Measurements from ENCODE around the gene FOXJ2. TPM values are rescaled to one million over a fixed set of nuclear protein-coding genes. Genes with fewer than 3 reads are reported as not detected.
A peak's percentile ranks its signal among the peaks of the same experiment; 100 is the strongest.

FOXJ2 gene
- total RNA-seq, 4 donors from 2014 or later = 17.4 to 29.0 (median 23.9) TPM

- Histone ChIP-seq H3K9me3 (no peaks in the 10 kb centered on the region), H3K27me3 (no peaks in the 10 kb centered on the region), H3K36me3 (peaks cover 0 to 5% (median 0%) of the 10 kb centered on the region in 4 donors), H3K4me3 (peak overlapping the region; percentile 92 to 98 (median 96)), H3K27ac (replicated peaks in 1 of 4) (peak overlapping the region; percentile 98 to 99 (median 99)), H3K4me1 (peaks cover 34 to 48% (median 45%) of the 10 kb centered on the region in 4 donors)
- WGBS = 25% methylated on average over 5 of the region's 5 CpGs
- intact Hi-C loops (cut with DNase I) = no loop called here
- DNase-seq (ENCODE audit: extremely low spot score) = no peak
- no peak for TF ChIP-seq CTCF (IDR thresholded peaks at IDR 0.05)
- no peak for TF ChIP-seq EP300 (IDR thresholded peaks at IDR 0.05)
- TF ChIP-seq POLR2A (IDR thresholded peaks at IDR 0.05; ENCODE audit: low read depth) = no peak
- TF ChIP-seq POLR2AphosphoS5 (IDR thresholded peaks at IDR 0.05) = no peak
Measured at GRCh38 chr12:8031872-8032241, 659 bp upstream of the FOXJ2 start.

GRCh38 chr12:8033153-8034044 lies 883 bp downstream of the FOXJ2 start:
- peak overlapping the region; percentile 98 to 99 (median 99) for H3K27ac ChIP-seq (replicated peaks in 1 of 4)
- no peak for DNase-seq (ENCODE audit: extremely low spot score)
- no peaks in the 10 kb centered on the region for H3K27me3 ChIP-seq
- intact Hi-C loops (cut with DNase I) = no loop called here
- peaks cover 49 to 63% (median 61%) of the 10 kb centered on the region in 4 donors for H3K4me1 ChIP-seq
- peaks cover 0 to 5% (median 0%) of the 10 kb centered on the region in 4 donors for H3K36me3 ChIP-seq
- peak overlapping the region; percentile 92 to 98 (median 96) for H3K4me3 ChIP-seq
- no peak for TF ChIP-seq POLR2A (IDR thresholded peaks at IDR 0.05; ENCODE audit: low read depth)
- TF ChIP-seq EP300 (IDR thresholded peaks at IDR 0.05) = no peak
- peak; percentile 58 to 82 for TF ChIP-seq POLR2AphosphoS5 (IDR thresholded peaks at IDR 0.05)
- TF ChIP-seq CTCF (IDR thresholded peaks at IDR 0.05) = no peak
- H3K9me3 ChIP-seq = no peaks in the 10 kb centered on the region
- WGBS = 4% methylated on average over 14 of the region's 17 CpGs

- no peak for TF ChIP-seq POLR2A (IDR thresholded peaks at IDR 0.05; ENCODE audit: low read depth)
- TF ChIP-seq EP300 (IDR thresholded peaks at IDR 0.05) = no peak
- TF ChIP-seq POLR2AphosphoS5 (IDR thresholded peaks at IDR 0.05) = no peak
- no peak for TF ChIP-seq CTCF (IDR thresholded peaks at IDR 0.05)
- Histone ChIP-seq H3K27me3 (no peaks in the 10 kb centered on the region), H3K4me1 (peaks cover 62 to 77% (median 75%) of the 10 kb centered on the region in 4 donors), H3K9me3 (no peaks in the 10 kb centered on the region), H3K27ac (replicated peaks in 1 of 4) (peak overlapping the region; percentile 98 to 99 (median 99)), H3K36me3 (peaks cover 0 to 9% (median 4%) of the 10 kb centered on the region in 4 donors), H3K4me3 (peak overlapping the region; percentile 92 to 98 (median 96))
- no peak for DNase-seq (ENCODE audit: extremely low spot score)
- intact Hi-C loops (cut with DNase I) = loop anchor here (5.0 kb wide), 1 partner anchor 42 kb away; no protein-coding TSS in a partner anchor
Measured at GRCh38 chr12:8034802-8035201, 2.3 kb downstream of the FOXJ2 start.

GRCh38 chr12:8035440-8036010 lies 3.0 kb downstream of the FOXJ2 start:
- Histone ChIP-seq H3K27ac (replicated peaks in 1 of 4) (peak overlapping the region; percentile 98 to 99 (median 99)), H3K9me3 (no peaks in the 10 kb centered on the region), H3K4me3 (peak overlapping the region; percentile 92 to 98 (median 96)), H3K27me3 (no peaks in the 10 kb centered on the region), H3K4me1 (peaks cover 66 to 80% (median 76%) of the 10 kb centered on the region in 4 donors), H3K36me3 (peaks cover 5 to 16% (median 11%) of the 10 kb centered on the region in 4 donors)
- WGBS = 54% methylated on average over 5 of the region's 5 CpGs
- intact Hi-C loops (cut with DNase I) = loop anchor here (5.0 kb wide), 1 partner anchor 42 kb away; no protein-coding TSS in a partner anchor
- DNase-seq (ENCODE audit: extremely low spot score) = no peak
- TF ChIP-seq POLR2A (IDR thresholded peaks at IDR 0.05; ENCODE audit: low read depth) = no peak
- TF ChIP-seq EP300 (IDR thresholded peaks at IDR 0.05) = no peak
- TF ChIP-seq POLR2AphosphoS5 (IDR thresholded peaks at IDR 0.05) = no peak
- no peak for TF ChIP-seq CTCF (IDR thresholded peaks at IDR 0.05)

Data from esophagus muscularis mucosa (tissue), 4 donors.